ENCODE measurements around the gene MCEMP1.
"Not testable (repeated sequence)": the region's sequence is repeated elsewhere in the genome, so short reads cannot be mapped to it uniquely, and the experiment has no call there.

DNA sequence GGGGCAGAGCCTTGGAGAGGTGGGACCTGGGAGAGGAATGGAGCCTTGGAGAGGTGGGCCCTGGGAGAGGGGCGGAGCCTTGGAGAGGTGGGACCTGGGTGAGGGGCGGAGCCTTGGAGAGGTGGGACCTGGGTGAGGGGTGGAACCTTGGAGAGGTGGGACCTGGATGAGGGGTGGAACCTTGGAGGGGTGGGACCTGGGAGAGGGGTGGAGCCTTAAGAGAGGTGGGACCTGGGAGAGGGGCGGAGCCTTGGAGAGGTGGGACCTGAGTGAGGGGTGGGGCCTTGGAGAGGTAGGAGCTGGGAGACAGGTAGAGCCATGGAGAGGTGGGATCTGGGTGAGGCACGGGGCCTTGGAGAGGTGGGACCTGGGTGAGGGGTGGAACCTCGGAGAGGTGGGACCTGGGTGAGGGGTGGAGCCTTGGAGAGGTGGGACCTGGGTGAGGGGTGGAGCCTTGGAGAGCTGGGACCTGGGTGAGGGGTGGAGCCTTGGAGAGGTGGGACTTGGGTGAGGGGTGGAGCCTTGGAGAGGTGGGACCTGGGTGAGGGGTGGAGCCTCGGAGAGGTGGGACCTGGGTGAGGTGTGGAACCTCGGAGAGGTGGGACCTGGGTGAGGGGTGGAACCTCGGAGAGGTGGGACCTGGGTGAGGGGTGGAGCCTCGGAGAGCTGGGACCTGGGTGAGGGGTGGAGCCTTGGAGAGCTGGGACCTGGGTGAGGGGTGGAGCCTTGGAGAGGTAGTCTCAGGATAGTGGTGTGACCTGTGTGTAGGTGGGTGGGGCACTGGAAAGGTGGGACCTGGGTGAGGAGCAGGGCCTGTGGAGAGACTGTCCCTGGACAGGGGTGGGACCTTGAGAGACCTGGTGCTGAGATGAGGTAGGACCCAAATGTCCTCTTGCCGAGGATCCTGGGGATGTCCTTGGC is 33.0 kb upstream of the MCEMP1 start:
- not testable (repeated sequence) for TF ChIP-seq POLR2A, CTCF (IDR thresholded peaks at IDR 0.05)
